ENCODE measurements around the gene PCOLCE2. TPM values are rescaled to one million over a fixed set of nuclear protein-coding genes. Genes with fewer than 3 reads are reported as not detected.
A peak's percentile ranks its signal among the peaks of the same experiment; 100 is the strongest.

PCOLCE2 gene
- total and polyA plus RNA-seq, 2 of the 8 experiments (the other 6 are each of a cell fraction or from before 2014, with no cell fraction given) = 11.1 to 12.6 TPM

DNA sequence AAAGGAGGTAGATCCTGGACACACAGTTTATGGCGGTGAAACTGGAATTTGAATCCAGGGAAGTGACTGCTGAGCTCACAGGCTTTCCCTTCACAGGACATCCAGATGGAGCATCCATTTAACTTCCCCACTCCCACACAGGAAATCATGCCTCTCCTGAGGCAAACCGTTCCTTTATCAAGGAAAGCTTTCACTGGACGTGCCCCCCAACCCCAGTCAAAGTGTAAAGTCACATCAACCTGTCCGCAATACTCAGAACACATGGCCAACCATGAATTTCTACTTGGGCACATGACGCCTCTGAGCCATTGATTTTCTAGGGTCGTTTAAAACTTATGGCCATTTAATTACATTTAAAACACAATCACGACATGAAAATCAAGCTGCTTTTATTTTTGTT lies 2.9 kb downstream of the PCOLCE2 start:
- Histone ChIP-seq H3K27ac (ENCODE audit: low read depth, low read length) (no peak overlapping the region), H3K9me3 (ENCODE audit: insufficient read depth in 2 of 2, low read depth in 1 of 2, low read length in 1 of 2) (no peaks in the 10 kb centered on the region), H2AFZ (ENCODE audit: low read length) (no peak overlapping the region), H2BK20ac (ENCODE audit: low read length) (no peak overlapping the region), H4K8ac (ENCODE audit: extremely low read depth, insufficient read depth, low read length) (no peak overlapping the region), H3K18ac (ENCODE audit: extremely low read depth, low read length) (no peak overlapping the region), H2BK15ac (ENCODE audit: low read length) (no peak overlapping the region), H2BK120ac (replicated peaks; ENCODE audit: low read depth, low read length) (no peak overlapping the region), H2BK12ac (ENCODE audit: low read depth, low read length) (0 out of 2 replicates have a peak overlapping the region, but pooled peaks have one; percentile 50), H3K56ac (replicated peaks; ENCODE audit: insufficient read length, low read depth, low read length) (no peak overlapping the region), H3K36me3 (ENCODE audit: control insufficient read depth in 2 of 4, insufficient read depth in 4 of 4, low read length in 3 of 4) (no peaks in the 10 kb centered on the region; a peak in 1 of 8 replicates), H3K4ac (replicated peaks; ENCODE audit: insufficient read length, low read depth, low read length) (no peak overlapping the region), H2BK5ac (ENCODE audit: low read depth, low read length) (no peak overlapping the region), H3K23me2 (ENCODE audit: low read depth, low read length) (peaks cover 12% of the 10 kb centered on the region; the same call in 1 of the 2 replicates), H3K4me1 (replicated peaks in 1 of 4; ENCODE audit: control insufficient read depth in 3 of 4, insufficient read depth in 4 of 4, low read length in 3 of 4) (peaks cover 0 to 4% (median 2%) of the 10 kb centered on the region in 4 experiments; a peak in 3 of 7 replicates), H2AK5ac (ENCODE audit: low read depth, low read length) (no peak overlapping the region), H4K20me1 (replicated peaks in 1 of 2; ENCODE audit: control insufficient read depth in 1 of 2, insufficient read depth in 2 of 2, low read length in 2 of 2) (no peaks in the 10 kb centered on the region), H3K23ac (ENCODE audit: insufficient read length) (no peak overlapping the region), H3K4me3 (ENCODE audit: extremely low read depth in 1 of 4, insufficient read depth in 2 of 4, low read depth in 3 of 4, low read length in 4 of 4) (no peak overlapping the region), H4K91ac (replicated peaks; ENCODE audit: insufficient read length, low read length) (no peak overlapping the region), H3K79me1 (ENCODE audit: low read depth, low read length) (no peaks in the 10 kb centered on the region), H3K9ac (replicated peaks in 1 of 4; ENCODE audit: extremely low read depth in 1 of 4, low read depth in 3 of 4, low read length in 3 of 4) (no peak overlapping the region), H3K14ac (ENCODE audit: insufficient read length) (no peak overlapping the region), H3K79me2 (ENCODE audit: control insufficient read depth in 1 of 2, insufficient read depth in 2 of 2, low read length in 2 of 2) (no peaks in the 10 kb centered on the region), H3K4me2 (ENCODE audit: insufficient read depth in 1 of 2, low read depth in 2 of 2, low read length in 2 of 2) (no peak overlapping the region), H4K5ac (ENCODE audit: insufficient read length, low read depth, low read length) (no peak overlapping the region), H3K27me3 (replicated peaks in 1 of 4; ENCODE audit: control insufficient read depth in 3 of 4, extremely low read depth in 1 of 4, insufficient read depth in 3 of 4, low read length in 3 of 4) (peaks cover 0 to 8% (median 5%) of the 10 kb centered on the region in 4 experiments; a peak in 5 of 7 replicates)
- DNase-seq (ENCODE audit: low read depth in 1 of 2, low spot score in 2 of 2) (no peak), FAIRE-seq (no peak)
- 91% methylated on average over 7 of the region's 7 CpGs; no CpG with 5 or more reads in 1 of the 2 experiments for WGBS, 2 experiments (ENCODE audit: extremely low coverage in 1 of 2, insufficient coverage in 1 of 2, insufficient read length in 1 of 2, insufficient replicate concordance in 2 of 2, low coverage in 1 of 2, low lambda C conversion rate in 2 of 2, missing lambda C conversion rate in 1 of 2)
- ChIA-PET CTCF (ENCODE audit: partially characterized antibody) (interaction anchor here (0.8 to 3.0 kb wide), 10 partner anchors 9 to 67 kb away, joined by 3 to 11 read pairs (median 4); no protein-coding TSS in a partner anchor), POLR2A (ENCODE audit: partially characterized antibody) (interaction anchor here (1.3 kb wide), 1 partner anchor 50 kb away, joined by 3 read pairs; no protein-coding TSS in a partner anchor)
- no peak for TF ChIP-seq ASH2L (IDR thresholded peaks at IDR 0.05; ENCODE audit: low read length)
- no peak for TF ChIP-seq SIN3A (conservative IDR thresholded peaks at IDR 0.05 in 1 of 2, IDR thresholded peaks at IDR 0.05 in 1 of 2; ENCODE audit: low read depth in 1 of 2, low read length in 2 of 2)
- TF ChIP-seq EGR1 (IDR thresholded peaks at IDR 0.05; ENCODE audit: borderline replicate concordance, low read depth, low read length) = no peak
- TF ChIP-seq BACH1 (IDR thresholded peaks at IDR 0.05; ENCODE audit: low read length) = no peak

All from H1 (cell line).